HG03175 (cell line): ENCODE measurements around the gene SYNE1.

Experiments used
- ATAC-seq: cut with Tn5 transposase; IDR thresholded peaks from one replicate; pipeline ENCODE4 v1.9.1; 2021; ENCODE audit warnings: mild to moderate bottlenecking, moderate library complexity; ENCODE audit not compliant: unreplicated experiment

The SYNE1 gene

GRCh38 chr6:152380993-152381898 is 255.9 kb downstream of the SYNE1 start:
- no peak for ATAC-seq

- ATAC-seq, result no peak
Observed at GRCh38 chr6:152380351-152380767, 256.8 kb downstream of the SYNE1 start.

- ATAC-seq, result no peak
Observed at GRCh38 chr6:152379423-152379822, 257.7 kb downstream of the SYNE1 start.

- no peak for ATAC-seq
Observed at GRCh38 chr6:152378169-152378568, 259.0 kb downstream of the SYNE1 start.

- no peak for ATAC-seq
Observed at GRCh38 chr6:152375197-152375596, 262.0 kb downstream of the SYNE1 start.

GRCh38 chr6:152372945-152373344 is 264.2 kb downstream of the SYNE1 start:
- no peak for ATAC-seq

GRCh38 chr6:152371775-152372174 is 265.4 kb downstream of the SYNE1 start:
- ATAC-seq, result no peak

- no peak for ATAC-seq
Observed at GRCh38 chr6:152368751-152369624, 268.2 kb downstream of the SYNE1 start.

GRCh38 chr6:152364866-152365265 is 272.3 kb downstream of the SYNE1 start:
- no peak for ATAC-seq

GRCh38 chr6:152360034-152360433 is 277.1 kb downstream of the SYNE1 start:
- no peak for ATAC-seq

- ATAC-seq, result peak; percentile 62
Observed at GRCh38 chr6:152356662-152357061, 280.5 kb downstream of the SYNE1 start.

- ATAC-seq, result no peak
Observed at GRCh38 chr6:152356016-152356415, 281.1 kb downstream of the SYNE1 start.

GRCh38 chr6:152355166-152355565 is 282.0 kb downstream of the SYNE1 start:
- ATAC-seq, result no peak

- ATAC-seq, result no peak
Observed at GRCh38 chr6:152353440-152353839, 283.7 kb downstream of the SYNE1 start.

- no peak for ATAC-seq
Observed at GRCh38 chr6:152351742-152352141, 285.4 kb downstream of the SYNE1 start.

- ATAC-seq, result no peak
Observed at GRCh38 chr6:152351110-152351509, 286.1 kb downstream of the SYNE1 start.

- ATAC-seq, result no peak
Observed at GRCh38 chr6:152348116-152348515, 289.0 kb downstream of the SYNE1 start.

GRCh38 chr6:152343735-152344360 is 293.3 kb downstream of the SYNE1 start:
- ATAC-seq, result no peak

- ATAC-seq, result no peak
Observed at GRCh38 chr6:152341596-152341995, 295.6 kb downstream of the SYNE1 start.

GRCh38 chr6:152338335-152339125 is 298.6 kb downstream of the SYNE1 start:
- peak; percentile 92 for ATAC-seq
